GM18519 (cell line): ENCODE data around the gene B3GNT3.

Source experiments
- ATAC-seq: cut with Tn5 transposase; IDR thresholded peaks from one replicate; pipeline ENCODE4 v1.9.1; 2021; ENCODE audit warnings: mild to moderate bottlenecking, moderate library complexity; ENCODE audit not compliant: unreplicated experiment, low FRiP score

The B3GNT3 gene

GRCh38 chr19:17830567-17831418 is 35.9 kb downstream of the B3GNT3 start:
- no peak for ATAC-seq

GRCh38 chr19:17831419-17831888 is 36.5 kb downstream of the B3GNT3 start:
- no peak for ATAC-seq

GRCh38 chr19:17832443-17833208 is 37.7 kb downstream of the B3GNT3 start:
- ATAC-seq, result no peak

- no peak for ATAC-seq
Observed at GRCh38 chr19:17834350-17835181, 39.6 kb downstream of the B3GNT3 start.

GRCh38 chr19:17835182-17836006 is 40.5 kb downstream of the B3GNT3 start:
- no peak for ATAC-seq

- no peak for ATAC-seq
Observed at GRCh38 chr19:17836530-17836929, 41.6 kb downstream of the B3GNT3 start.

- ATAC-seq, result no peak
Observed at GRCh38 chr19:17837972-17838371, 43.0 kb downstream of the B3GNT3 start.

GRCh38 chr19:17840019-17840418 is 45.1 kb downstream of the B3GNT3 start:
- no peak for ATAC-seq

GRCh38 chr19:17841371-17841809 is 46.5 kb downstream of the B3GNT3 start:
- ATAC-seq, result no peak

- ATAC-seq, result no peak
Observed at GRCh38 chr19:17841810-17842662, 47.1 kb downstream of the B3GNT3 start.

GRCh38 chr19:17842663-17843291 is 47.8 kb downstream of the B3GNT3 start:
- no peak for ATAC-seq

- ATAC-seq, result no peak
Observed at GRCh38 chr19:17843292-17843827, 48.4 kb downstream of the B3GNT3 start.

- ATAC-seq, result no peak
Observed at GRCh38 chr19:17843908-17844490, 49.1 kb downstream of the B3GNT3 start.

- no peak for ATAC-seq
Observed at GRCh38 chr19:17846146-17846545, 51.2 kb downstream of the B3GNT3 start.

GRCh38 chr19:17847538-17848366 is 52.8 kb downstream of the B3GNT3 start, which contains the start of gene JAK3:
TSS of gene JAK3 (minus strand) at chr19:17847982. CDS start at chr19:17844417, 3,565 bp downstream.
- ATAC-seq, result no peak

GRCh38 chr19:17848595-17849292 is 53.8 kb downstream of the B3GNT3 start:
- ATAC-seq, result no peak
